Smooth muscle cell (in vitro differentiated cells): Measurements from ENCODE around the gene PRKCQ. TPM values are rescaled to one million over a fixed set of nuclear protein-coding genes. Genes with fewer than 3 reads are reported as not detected.

Experiments
- DNase-seq: peaks from one replicate; lab custom pipeline; 2025; ENCODE audit not compliant: unreplicated experiment; lab: John Stamatoyannopoulos, UW
- H2AFZ ChIP-seq: fragments of 200-600 bp; sonication (generic); 2 replicates; pipeline ENCODE4 v1.6.0; 2016; ENCODE audit warnings: antibody characterized with exemption, low read depth, mild to moderate bottlenecking
- H3F3A ChIP-seq: fragments of 200-600 bp; sonication (generic); 2 replicates; pipeline ENCODE4 v1.6.0; 2017; ENCODE audit warnings: antibody characterized with exemption, low read depth
- H3K27ac ChIP-seq: fragments of 200-600 bp; sonication (generic); 2 replicates; pipeline ENCODE4 v1.5.1; 2016; ENCODE audit warnings: low read depth, mild to moderate bottlenecking
- H3K27me3 ChIP-seq: fragments of 200-600 bp; sonication (generic); 2 replicates; pipeline ENCODE4 v1.6.1; 2016; ENCODE audit warnings: low read depth, mild to moderate bottlenecking
- H3K36me3 ChIP-seq: fragments of 200-600 bp; sonication (generic); 2 replicates; pipeline ENCODE4 v1.5.1; 2016; ENCODE audit warnings: low read depth
- H3K4me1 ChIP-seq: fragments of 200-600 bp; sonication (generic); 2 replicates; pipeline ENCODE4 v1.5.1; 2016; ENCODE audit warnings: low read depth
- H3K4me2 ChIP-seq: fragments of 200-600 bp; sonication (generic); 2 replicates; pipeline ENCODE4 v1.6.0; 2016; ENCODE audit warnings: mild to moderate bottlenecking
- H3K4me3 ChIP-seq: fragments of 200-600 bp; sonication (generic); 2 replicates; pipeline ENCODE4 v1.5.1; 2016; ENCODE audit warnings: mild to moderate bottlenecking
- H3K79me2 ChIP-seq: fragments of 200-600 bp; sonication (generic); 2 replicates; pipeline ENCODE4 v1.6.0; 2016; ENCODE audit warnings: low read depth, mild to moderate bottlenecking
- H3K9ac ChIP-seq: fragments of 200-600 bp; sonication (generic); 2 replicates; pipeline ENCODE4 v1.6.0; 2016; ENCODE audit warnings: low read depth
- H3K9me3 ChIP-seq: fragments of 200-600 bp; sonication (generic); replicated peaks from 2 replicates; pipeline ENCODE4 v1.5.1; 2016; ENCODE audit warnings: low read depth
- H4K20me1 ChIP-seq: fragments of 200-600 bp; sonication (generic); 2 replicates; pipeline ENCODE4 v1.6.0; 2016; ENCODE audit warnings: low read depth
- WGBS: methylation state at CpG from one replicate; pipeline ENCODE4 v1.1.7; 2016; ENCODE audit warnings: low lambda C conversion rate; 5-methylcytosine and 5-hydroxymethylcytosine counted together
- polyA plus RNA-seq: library from polyadenylated mRNA; unstranded; fragments of >200 nt; fragmentation: Nextera tagmentation; extraction: Ambion mirVana; gene quantifications from 2 replicates; pipeline ENCODE4 v1.2.1, GENCODE V29; 2016
- total RNA-seq: library from RNA; depleted of rRNA; stranded (reverse); fragments of >200 nt; gene quantifications from 2 replicates; pipeline ENCODE4 v1.2.3, GENCODE V29; 2014
- TF ChIP-seq, protein P1 (sequence below): fragments of 200-600 bp; sonication (generic); IDR thresholded peaks from 2 replicates; pipeline ENCODE4 v1.5.1; 2017; ENCODE audit warnings: borderline replicate concordance, mild to moderate bottlenecking, antibody characterized with exemption; ENCODE audit not compliant: insufficient read depth, poor library complexity, severe bottlenecking

The PRKCQ gene
- total and polyA plus RNA-seq, 2 experiments from 2014 or later = 0.27 to 0.38 TPM

DNA sequence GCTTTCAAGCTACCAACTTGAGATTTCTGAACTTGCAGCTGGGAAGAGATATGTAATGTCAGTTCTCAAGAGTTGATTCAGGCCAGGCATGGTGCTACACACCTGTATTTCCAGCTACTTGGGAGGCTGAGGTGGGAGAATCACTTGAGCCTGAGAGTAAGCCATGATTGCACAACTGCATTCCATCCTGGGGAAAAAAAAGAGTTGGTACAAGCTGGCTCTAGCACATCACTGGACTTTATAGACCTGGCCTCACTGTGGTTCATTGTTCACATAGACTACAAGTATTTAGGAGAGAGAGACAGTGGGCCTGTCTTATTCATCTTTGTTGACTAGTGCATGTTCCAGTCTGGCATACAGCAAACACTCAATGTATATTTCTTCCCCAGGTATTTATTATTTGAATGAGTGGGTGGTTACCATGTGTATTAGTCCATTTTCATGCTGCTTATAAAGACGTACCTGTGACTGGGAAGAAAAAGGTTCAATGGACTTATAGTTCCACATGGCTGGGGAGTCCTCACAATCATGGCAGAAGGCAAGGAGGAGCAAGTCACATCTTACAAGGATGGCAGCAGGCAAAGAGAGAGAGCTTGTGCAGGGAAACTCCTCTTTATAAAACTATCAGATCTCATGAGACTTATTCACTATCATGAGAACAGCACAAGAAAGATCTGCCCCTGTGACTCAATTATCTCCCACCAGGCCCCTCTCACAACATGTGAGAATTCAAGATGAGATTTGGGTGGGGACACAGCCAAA is 200.9 kb downstream of the PRKCQ start:
- H3K27me3 ChIP-seq = no peaks in the 10 kb centered on the region

More for the DNA sequence above, 200.9 kb downstream of the PRKCQ start:
- 83% methylated on average over 1 of the region's 1 CpG for WGBS
- Histone ChIP-seq H3K4me2 (no peak overlapping the region), H3F3A (peaks cover 14% of the 10 kb centered on the region), H3K4me3 (no peak overlapping the region), H3K36me3 (no peaks in the 10 kb centered on the region), H3K79me2 (no peaks in the 10 kb centered on the region), H4K20me1 (no peaks in the 10 kb centered on the region), H3K4me1 (no peaks in the 10 kb centered on the region), H3K27ac (no peak overlapping the region), H3K9ac (no peak overlapping the region), H2AFZ (no peak overlapping the region), H3K9me3 (no peaks in the 10 kb centered on the region)
- TF ChIP-seq, protein P1, sequence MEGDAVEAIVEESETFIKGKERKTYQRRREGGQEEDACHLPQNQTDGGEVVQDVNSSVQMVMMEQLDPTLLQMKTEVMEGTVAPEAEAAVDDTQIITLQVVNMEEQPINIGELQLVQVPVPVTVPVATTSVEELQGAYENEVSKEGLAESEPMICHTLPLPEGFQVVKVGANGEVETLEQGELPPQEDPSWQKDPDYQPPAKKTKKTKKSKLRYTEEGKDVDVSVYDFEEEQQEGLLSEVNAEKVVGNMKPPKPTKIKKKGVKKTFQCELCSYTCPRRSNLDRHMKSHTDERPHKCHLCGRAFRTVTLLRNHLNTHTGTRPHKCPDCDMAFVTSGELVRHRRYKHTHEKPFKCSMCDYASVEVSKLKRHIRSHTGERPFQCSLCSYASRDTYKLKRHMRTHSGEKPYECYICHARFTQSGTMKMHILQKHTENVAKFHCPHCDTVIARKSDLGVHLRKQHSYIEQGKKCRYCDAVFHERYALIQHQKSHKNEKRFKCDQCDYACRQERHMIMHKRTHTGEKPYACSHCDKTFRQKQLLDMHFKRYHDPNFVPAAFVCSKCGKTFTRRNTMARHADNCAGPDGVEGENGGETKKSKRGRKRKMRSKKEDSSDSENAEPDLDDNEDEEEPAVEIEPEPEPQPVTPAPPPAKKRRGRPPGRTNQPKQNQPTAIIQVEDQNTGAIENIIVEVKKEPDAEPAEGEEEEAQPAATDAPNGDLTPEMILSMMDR = no peak
- no peak for DNase-seq
